Fibroblast of peridontal ligament (primary cell): ENCODE results near the gene RPS6KC1.
"Not testable (repeated sequence)": the region's sequence is repeated elsewhere in the genome, so short reads cannot be mapped to it uniquely, and the experiment has no call there.

Experiments
- DNase-seq: peaks from one replicate; pipeline ENCODE4 v3.0.0-alpha.2; 2010; ENCODE audit errors: extremely low read depth

Gene RPS6KC1

DNA sequence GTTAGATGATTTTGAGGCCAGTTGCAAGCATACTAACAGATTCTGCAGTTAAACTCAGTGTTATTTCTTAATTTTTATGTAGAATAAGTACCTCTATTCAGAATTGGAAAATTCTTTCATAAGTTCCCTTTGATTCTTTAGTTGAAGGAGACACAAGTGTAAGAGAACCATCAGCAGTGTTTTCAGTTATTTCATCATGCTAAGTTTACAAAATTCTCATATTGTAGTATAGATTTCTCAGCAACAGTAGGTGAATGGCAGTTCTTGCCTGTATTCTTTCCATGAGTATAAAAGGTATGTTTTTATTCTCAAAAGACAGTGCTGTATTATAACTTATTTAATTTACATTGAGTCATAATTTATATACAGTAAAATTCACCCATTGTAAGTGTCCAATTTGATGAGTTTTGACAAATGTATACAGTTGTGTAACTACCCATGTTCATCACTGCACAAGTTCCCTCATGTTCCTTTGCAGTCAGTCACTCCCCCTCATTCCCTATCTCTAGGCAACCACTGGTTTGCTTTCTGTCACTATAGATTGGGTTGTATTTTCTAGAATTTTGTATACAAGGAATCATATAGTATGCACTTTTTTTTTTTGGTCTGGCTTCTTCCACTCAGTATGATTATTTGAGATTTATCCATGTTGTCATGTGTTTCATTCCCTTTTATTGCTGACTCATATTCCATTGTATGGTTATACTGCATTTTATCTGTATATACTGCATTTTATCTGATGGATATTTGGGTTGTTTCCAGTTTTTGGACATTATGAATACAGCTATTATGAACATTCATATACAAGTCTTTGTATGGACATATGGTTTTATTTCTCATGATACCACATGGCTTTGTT, 3.9 kb downstream of the RPS6KC1 start:
- no peak for DNase-seq

DNA sequence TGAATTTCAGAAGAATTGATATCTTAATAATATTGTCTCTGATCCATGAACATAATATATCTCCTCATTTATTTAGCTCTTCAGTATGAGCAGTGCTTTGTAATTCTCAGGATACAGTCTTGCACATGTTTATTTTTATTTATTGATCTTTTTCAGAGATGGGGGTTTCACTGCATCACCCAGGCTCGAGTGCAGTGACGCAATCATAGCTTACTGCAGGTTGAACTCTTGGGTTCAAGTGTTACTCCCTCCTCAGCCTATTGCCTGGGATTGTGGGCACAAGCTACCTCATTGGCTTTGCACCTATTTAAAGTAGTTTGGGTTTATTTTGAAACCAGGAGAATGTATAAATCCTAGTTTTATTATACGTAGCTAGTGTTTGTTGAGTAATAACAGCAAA, 4.7 kb downstream of the RPS6KC1 start:
- DNase-seq, result no peak

DNA sequence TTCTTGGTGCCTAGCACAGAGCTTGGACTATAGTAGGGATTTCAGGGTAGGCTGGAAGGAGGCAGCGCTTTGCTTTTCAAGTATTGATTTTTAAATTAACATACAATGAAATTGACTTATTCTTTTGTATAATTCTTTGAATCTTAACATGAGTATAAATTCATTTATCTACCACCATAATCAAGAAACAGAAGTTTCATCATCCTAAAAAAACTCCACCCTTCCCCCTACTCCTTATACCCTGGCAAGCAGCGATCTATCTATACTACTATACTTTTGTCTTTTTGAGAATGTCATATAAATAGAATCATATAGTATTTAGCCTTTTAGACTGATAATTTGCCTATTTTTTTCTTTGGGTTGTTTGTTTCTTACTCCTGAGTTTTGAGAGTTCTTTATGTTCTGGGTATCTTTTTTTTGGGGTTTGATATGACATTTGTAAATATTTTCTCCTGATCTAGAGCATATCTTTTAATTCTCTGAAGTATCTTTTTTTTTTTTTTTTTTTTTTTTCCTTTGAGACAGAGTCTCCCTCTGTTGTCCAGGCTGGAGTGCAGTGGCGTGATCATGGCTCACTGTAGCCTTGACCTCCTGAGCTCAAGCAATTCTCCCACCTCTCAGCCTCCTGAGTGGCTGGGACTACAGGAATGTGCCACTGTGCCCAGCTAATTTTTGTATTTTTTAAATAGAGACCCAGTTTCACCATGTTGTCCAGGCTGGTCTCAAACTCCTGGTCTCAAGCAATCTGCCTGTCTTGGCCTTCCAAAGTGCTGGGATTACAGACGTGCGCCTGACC, 6.4 kb downstream of the RPS6KC1 start:
- DNase-seq, result no peak

DNA sequence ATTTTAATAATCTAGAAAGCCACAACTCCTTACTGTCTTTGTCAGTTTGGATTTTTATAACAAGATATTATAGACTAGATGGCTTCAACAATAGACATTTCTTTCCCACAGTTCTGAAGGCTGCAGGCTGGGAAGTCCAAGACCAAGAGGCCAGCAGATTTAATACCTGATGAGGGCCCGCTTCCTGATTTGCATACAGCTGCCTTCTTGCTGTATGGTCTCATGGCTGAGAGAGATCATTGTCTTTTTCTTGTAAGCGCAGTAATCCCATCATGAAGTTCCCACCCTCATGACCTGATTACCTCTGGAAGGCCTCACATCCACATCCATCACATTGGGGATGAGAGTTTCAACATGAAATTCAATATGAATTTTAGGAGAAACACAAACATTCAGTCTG, 9.8 kb downstream of the RPS6KC1 start:
- DNase-seq, result no peak

DNA sequence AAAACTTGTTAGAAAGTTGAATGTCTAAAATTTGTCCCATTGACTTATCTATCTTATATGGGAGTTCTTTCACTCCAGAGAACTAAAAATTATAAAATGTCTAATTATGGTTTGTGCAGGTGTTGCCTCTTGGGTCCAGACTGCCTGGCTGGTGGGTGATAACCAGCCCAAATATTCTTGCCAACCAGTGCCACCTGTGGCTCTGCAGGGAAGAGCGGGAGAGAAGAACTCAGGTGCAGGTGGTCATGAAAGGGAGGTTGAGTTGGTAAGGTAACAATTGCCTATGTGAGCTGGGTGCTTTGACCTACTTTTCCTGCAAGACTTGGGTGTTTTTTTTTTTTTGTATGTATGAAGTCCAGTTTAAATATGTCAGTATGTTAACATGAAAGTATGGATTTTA, 10.2 kb downstream of the RPS6KC1 start:
- DNase-seq, result no peak

DNA sequence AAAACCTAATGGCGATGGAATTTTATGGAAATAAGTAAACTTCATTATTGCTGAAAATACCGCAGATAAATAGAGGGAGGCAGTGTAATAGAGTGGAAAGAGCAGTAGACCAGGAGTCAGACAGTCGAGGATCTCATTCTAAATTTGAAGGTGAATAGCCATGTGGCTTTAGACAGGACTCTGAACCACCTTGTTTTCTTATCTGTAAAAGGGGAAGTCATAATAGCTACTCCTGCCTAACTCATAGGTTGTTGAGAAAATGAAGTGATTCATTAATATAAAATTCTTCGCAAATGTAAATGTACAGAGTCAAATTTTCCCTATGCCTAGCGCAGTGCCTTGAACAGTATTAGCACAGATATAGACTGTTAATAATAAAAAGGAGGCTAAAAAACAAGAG, 14.8 kb downstream of the RPS6KC1 start:
- DNase-seq, result no peak

DNA sequence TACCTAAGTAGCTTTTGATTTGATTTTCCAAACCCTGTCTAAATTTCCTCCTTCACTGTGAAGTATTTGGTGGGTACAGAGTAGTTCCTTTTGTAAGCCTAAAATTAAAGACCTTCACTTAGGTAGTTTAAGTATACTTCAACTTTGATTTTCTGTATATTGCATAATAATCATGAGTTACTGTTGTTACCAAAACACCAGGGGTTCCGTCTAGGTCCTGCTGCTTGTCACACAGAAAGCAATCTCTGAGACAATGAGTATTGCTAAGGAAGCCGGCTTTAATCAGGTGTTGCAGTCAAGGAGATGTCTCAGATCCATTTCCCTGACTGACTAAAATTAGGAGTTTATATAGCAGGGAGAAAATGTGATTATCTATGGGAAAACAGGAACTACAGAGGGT, 15.3 kb downstream of the RPS6KC1 start:
- DNase-seq, result no peak

DNA sequence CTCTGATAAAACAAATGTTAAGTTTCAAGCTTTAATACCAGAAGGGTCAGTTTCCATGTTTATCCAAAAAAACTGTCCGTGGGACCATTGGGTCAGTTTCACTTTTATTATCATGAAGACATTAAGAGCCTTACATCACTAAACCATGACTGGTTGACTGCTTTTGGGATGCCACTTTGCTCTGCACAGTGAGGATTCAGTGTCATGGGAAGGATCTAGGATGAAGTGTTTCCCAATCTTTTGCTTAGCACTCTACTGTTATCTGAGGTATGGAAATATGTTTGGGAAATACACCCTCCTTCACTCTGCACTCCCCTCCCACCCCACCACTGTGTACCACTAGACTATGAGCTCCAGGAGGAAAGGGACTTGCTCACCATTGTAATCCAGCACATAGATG, 16.3 kb downstream of the RPS6KC1 start:
- no peak for DNase-seq

DNA sequence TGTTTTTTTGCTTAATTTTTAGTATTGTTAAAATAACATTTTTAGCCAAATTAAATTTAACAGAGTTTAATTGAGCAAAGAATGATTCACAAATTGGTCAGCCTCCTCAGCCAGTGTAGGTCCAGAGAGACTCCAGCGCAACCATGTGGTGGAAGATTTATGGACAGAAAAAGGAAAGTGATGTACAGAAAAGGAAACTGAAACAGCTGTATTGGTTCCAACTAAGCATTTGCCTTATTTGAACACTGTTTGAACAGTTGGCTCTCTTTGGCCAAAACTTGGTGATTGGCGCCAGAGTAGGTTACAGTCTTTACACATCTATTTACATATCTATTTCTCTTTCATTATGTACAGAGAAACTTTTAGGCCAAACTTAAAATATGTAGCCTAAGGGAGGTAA, 19.4 kb downstream of the RPS6KC1 start:
- DNase-seq, result peak; percentile 88

DNA sequence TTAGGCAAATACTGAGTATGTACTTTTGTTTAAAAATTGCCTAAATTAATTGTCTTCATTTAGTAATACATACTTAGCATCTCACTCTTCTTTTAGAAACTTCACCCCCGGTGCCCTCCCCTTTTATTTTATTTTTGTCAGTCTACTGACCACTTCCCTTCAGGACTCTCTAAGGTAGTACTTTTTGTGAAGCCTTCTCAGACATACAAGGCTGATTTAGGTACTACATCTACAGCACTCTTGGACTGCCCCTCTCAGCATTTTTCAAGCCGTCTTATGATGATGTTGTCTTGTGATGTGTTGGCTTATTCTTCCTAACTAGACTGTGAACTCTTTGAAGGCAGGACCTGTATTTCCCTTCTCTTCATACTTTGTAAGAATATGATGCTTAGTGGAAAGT, 24.7 kb downstream of the RPS6KC1 start:
- no peak for DNase-seq

DNA sequence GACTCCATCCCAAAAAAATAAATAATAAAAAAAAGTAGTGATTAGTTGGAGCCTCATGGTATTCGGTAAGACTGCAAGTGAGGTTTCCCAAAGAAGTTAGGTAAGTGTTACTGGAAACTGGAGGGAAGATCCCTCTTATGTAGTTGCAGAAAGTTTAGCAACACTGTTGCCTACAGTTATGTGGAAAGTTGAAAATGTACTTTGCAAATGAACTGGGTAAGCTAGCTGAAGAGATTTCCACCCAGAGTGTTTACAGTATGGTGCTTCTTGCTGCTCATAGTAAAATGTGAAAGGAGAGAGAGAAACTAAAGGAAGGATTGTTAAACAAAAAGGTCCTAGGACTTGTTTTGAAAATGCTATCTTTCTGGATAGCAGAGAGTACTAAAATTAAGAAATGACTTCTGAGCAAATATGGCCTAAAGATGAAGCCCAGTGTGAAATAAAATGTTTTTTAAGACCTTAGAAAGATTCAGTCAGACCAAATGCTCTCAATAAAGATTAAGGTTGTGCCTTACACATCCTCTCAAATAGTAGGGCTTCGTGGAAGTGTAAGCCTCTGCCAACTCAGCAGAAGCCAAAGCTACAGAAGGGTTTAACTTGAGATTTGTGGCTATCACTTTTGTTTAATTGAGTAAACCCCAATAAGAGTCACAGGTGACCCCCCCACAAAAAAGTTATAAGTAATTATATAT, 31.5 kb downstream of the RPS6KC1 start:
- DNase-seq, result no peak

DNA sequence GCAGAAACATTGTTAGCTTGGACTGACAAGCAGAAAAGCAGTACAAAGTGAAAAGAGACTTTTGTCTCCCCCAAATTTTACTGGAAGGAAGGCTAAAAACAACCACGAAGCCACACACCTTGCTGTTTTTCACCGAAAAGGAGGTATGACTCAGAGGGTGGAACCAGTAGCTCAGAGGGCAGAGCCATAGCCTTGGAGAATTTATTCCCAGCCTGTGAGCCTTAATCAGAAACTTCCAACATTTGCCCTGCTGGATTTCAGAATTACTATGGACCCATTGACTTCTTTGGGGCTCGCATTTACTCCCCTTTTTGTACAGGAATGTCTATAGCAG, 32.0 kb downstream of the RPS6KC1 start:
- no peak for DNase-seq

DNA sequence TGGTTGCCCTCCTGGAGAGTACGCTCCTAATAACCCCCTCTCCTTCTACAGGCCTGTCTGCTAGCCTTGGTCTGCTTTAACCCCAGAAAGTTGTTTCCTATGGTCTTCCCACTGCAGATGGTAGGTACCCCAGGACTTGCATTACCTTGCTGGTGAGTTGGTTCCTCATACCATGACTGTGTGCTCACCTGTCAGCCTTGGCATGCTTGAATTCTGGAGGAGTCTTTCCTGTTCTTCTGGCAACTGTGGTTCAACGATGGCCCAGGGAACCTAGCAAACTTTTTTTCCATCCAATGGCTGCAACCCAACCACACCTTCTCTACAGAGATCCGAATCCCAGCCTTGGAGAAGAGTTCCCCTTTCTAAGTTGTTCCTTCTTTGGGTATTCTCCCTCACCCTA, 36.9 kb downstream of the RPS6KC1 start:
- no peak for DNase-seq

DNA sequence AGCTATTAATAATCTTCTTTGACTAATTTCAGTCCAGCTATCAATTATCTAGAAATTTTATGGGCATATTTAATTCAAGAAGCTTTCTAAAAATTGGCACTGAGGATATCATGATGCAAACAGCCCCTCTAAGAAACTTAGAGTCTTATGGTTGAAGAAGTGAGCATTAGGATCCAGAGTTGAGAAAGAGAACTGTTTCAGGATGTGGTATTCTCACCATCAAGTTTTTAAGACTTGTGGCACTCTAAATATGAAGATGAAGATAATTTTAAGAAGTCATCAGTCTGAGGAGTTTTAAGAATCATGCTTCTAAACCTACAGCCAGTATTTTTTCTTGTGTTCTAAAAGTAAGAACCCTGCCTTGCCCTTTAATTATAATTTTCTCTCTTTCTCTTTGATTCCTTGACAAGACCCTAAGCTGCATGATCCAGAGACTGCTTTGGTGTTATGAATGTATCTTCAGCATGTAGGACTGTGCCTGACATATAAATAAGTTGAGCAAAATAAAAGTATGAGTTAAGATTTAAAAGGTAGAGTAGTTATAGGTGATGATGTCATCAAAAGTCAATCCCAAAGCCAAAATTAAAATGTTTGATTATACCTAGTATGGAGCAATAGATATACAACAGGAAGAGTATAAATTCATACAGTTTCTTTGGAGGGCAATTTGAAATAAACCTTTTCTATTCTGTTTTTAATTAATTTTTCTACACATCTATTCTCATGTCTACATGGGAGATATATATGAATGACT, 39.1 kb downstream of the RPS6KC1 start:
- DNase-seq, result no peak

DNA sequence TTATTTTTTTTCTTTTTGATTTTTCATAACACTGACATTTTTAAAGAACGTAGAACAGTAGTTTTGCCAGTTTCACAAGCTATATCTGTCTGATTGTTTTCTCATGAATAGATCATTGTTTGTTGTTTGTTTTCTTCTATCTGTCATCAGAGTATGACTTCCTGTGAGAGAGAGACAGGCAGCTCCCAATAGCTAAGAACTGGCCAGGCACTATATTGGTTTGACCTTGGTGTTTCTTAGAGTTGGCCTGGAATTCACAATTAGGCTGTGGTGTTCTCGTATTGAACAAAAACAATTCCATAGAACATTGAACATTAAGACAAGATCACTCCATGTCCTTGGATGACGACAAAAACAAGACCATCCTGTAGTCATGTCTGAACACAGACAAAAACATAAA, 43.4 kb downstream of the RPS6KC1 start:
- DNase-seq, result no peak

DNA sequence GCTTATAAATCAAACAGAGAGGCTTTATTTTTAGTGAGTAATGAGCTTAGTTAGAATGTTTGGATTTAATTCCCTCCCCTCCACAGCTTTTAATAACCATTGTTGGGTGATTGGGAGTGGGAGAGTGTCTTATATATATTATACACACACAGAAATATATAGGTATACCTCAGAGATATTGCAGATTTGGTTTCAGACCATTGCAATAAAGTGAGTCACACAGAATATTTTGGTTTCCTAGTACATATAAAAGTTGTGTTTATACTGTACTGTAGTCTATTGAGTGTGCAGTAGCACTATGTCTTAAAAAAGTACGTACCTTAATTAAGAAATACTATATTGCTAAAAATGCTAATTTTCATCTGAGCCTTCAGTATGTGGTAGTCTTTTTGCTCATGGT, 44.4 kb downstream of the RPS6KC1 start:
- no peak for DNase-seq

DNA sequence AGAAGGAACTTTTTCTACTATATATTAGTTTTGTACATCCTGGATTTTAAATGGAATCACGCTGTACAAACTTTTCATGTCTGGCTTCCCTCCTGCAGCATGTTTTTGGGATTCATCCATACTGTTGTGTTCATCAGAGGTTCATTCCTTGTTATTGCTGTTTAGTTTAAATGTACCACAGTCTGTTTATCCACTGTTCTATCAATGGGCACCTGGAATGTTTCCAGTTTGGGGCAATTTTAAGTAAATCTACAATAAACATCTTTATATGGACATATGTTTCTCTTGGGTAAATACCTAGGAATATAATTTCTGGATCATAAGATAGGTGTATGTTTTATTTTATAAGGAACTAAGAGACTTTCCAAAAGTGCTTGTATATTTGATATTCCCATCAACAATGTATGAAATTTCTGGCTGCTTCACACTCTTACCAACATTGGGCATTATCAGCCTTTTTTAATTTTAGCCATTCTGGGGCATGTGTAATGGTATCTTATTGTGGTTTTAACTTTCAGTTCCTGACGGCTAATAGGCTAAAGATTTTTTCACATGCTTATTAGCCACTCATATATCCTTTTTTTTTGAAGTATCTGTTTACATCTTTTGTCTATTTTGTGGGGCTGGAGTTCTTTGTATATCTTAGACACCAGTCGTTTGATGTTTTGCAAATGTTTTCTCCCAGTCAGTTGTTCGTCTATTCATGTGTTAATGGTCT, 48.8 kb downstream of the RPS6KC1 start:
- DNase-seq, result no peak

DNA sequence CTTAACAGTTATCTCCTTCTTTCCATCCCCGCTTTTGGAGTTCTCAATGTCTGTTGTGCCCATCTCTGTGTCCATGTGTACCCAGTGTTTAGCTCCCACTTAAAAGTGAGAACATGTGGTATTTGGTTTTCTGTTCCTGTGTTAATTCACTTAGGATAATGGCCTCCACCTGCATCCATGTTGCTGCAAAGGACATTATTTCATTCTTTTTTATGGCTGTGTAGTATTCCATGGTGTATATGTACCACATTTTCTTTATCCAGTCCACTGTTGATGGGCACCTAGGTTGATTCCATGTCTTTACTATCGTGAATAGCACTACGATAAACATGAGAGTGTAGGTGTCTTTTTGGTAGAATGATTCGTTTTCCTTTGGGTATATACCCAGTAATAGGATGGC, 49.5 kb downstream of the RPS6KC1 start:
- not testable (repeated sequence) for DNase-seq

DNA sequence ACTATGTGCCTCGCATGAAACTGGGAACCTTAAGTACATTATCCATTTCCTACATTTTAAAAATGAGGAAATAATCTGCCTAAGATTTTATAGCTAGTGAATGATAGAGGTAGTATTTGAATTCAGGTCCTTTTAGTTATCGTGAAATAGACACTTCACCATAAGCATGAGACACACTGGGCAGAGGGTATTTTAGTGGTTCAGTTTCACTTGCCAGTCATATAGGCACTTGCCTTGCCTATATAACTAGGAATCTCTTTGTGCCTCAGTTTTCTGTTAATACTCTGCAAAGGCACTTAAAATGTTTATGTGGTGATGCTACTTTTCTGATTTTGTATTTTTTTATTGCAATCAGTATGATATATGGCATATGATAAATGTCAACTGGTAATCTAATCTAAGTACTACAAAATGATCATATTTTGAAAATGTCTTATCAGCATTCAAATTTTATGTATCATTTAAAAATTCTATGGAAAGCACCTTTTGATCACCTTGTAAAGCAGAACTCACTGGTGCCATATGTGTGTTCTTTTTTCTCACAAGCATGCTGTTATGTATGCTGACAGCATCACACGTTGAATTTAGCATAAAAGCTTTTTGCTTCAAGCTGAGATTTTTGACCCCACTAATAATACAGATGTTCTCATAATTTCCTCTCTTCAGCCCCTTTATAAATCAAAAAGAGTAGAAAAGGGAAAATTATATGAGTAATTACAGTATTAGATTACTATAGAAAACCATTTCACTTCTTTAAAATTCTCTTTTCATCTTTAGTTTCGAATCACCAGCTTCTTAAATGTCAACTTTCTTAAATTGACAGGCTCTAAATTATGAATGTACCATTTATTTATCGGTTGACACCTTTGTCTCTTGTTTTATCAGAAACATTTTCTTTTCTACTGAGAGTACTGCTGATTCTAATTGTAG, 52.6 kb downstream of the RPS6KC1 start:
- no peak for DNase-seq

DNA sequence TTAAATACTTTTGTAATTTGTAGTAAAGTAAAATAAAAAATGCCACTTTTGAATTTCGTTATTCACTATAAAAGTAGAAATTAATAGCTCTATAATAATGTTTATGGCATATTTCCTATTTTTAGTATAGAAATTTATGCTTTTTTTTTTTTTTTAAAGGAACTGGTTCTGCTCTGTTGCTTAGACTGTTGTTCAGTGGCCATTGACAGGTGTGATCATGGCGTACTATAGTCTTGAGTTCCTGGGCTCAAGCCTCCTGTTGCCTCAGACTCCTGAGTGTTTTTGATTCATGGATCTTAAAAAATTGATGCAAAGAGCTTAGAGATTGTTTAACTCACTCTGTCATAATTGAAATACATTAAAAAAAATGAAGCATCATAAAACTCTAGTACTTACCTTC, 53.6 kb downstream of the RPS6KC1 start:
- DNase-seq, result no peak
